ENCODE results near the gene COX18. TPM values are rescaled to one million over a fixed set of nuclear protein-coding genes. Genes with fewer than 3 reads are reported as not detected.

The COX18 gene
- total and polyA plus RNA-seq, 12 donors: 8.3 to 59.5 (median 28.5) TPM

- Histone ChIP-seq H3K27ac (no peak overlapping the region), H3K27me3 (no peaks in the 10 kb centered on the region), H3K4me3 (no peak overlapping the region), H3K36me3 (replicated peaks in 1 of 2) (no peaks in the 10 kb centered on the region), H3K4me1 (replicated peaks in 1 of 2) (no peaks in the 10 kb centered on the region), H3K9me3 (replicated peaks in 1 of 3) (no peaks in the 10 kb centered on the region)
- no peak for TF ChIP-seq POLR2A (IDR thresholded peaks at IDR 0.05)
- TF ChIP-seq, protein P1, sequence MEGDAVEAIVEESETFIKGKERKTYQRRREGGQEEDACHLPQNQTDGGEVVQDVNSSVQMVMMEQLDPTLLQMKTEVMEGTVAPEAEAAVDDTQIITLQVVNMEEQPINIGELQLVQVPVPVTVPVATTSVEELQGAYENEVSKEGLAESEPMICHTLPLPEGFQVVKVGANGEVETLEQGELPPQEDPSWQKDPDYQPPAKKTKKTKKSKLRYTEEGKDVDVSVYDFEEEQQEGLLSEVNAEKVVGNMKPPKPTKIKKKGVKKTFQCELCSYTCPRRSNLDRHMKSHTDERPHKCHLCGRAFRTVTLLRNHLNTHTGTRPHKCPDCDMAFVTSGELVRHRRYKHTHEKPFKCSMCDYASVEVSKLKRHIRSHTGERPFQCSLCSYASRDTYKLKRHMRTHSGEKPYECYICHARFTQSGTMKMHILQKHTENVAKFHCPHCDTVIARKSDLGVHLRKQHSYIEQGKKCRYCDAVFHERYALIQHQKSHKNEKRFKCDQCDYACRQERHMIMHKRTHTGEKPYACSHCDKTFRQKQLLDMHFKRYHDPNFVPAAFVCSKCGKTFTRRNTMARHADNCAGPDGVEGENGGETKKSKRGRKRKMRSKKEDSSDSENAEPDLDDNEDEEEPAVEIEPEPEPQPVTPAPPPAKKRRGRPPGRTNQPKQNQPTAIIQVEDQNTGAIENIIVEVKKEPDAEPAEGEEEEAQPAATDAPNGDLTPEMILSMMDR (IDR thresholded peaks at IDR 0.05): no peak
- no peak for DNase-seq
- intact Hi-C loops (cut with DNase I): no loop called here
- WGBS, 4 donors: 92 to 97% (median 94%) methylated on average over 1 of the region's 1 CpG
Observed at GRCh38 chr4:73007526-73008100, 61.9 kb downstream of the COX18 start.

DNA sequence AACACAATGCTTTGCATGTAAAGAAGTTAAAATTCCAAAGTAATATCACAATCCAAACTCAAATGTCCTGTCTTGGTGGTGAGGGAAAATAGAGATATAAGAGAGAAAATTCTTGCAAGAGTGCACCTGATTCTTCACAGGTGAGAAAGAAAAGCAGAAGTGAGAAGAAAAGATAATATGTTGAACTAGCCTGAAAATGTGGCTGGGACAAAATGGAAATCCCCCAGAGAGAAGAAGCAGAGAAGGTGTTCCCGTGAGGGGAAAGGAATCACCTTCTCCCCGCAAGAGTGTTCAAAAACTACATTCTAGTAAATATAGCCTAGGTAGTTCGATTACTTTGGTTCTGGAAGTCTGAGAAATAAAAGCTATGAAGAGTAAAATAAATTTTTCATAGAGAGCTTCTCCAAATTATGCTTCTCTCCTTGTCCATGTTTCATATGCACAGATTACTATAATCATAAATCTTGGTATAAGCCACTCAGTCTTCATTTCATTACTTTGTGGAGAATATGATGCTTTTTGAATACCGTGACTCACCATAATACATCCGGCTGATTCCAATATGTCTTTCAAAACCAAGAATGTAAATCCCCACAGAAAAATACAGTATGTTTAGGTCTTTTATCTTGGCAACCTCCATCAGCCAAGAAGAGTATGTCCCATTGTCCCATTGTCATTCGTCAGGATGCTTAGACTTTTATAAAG is 63.1 kb downstream of the COX18 start:
- no peak for DNase-seq
- no peaks in the 10 kb centered on the region for H3K4me1 ChIP-seq (replicated peaks in 1 of 2)
- whole genome bisulfite sequencing, 4 donors: 76 to 85% (median 81%) methylated on average over 6 of the region's 6 CpGs
- intact Hi-C loops (cut with DNase I): no loop called here
- H3K4me3 ChIP-seq: no peak overlapping the region
- TF ChIP-seq, protein P1 (IDR thresholded peaks at IDR 0.05): no peak
- no peak for TF ChIP-seq POLR2A (IDR thresholded peaks at IDR 0.05)
- no peaks in the 10 kb centered on the region for H3K36me3 ChIP-seq (replicated peaks in 1 of 2)
- H3K27me3 ChIP-seq: no peaks in the 10 kb centered on the region
- no peak overlapping the region for H3K27ac ChIP-seq
- no peaks in the 10 kb centered on the region for H3K9me3 ChIP-seq (replicated peaks in 1 of 3)

GRCh38 chr4:73005514-73005913 is 64.0 kb downstream of the COX18 start:
- TF ChIP-seq, protein P1 (IDR thresholded peaks at IDR 0.05): no peak
- no peak for TF ChIP-seq POLR2A (IDR thresholded peaks at IDR 0.05)
- Histone ChIP-seq H3K9me3 (replicated peaks in 1 of 3) (no peaks in the 10 kb centered on the region), H3K27ac (no peak overlapping the region), H3K4me3 (no peak overlapping the region), H3K27me3 (no peaks in the 10 kb centered on the region), H3K36me3 (replicated peaks in 1 of 2) (no peaks in the 10 kb centered on the region), H3K4me1 (replicated peaks in 1 of 2) (no peaks in the 10 kb centered on the region)
- intact Hi-C loops (cut with DNase I): no loop called here
- WGBS, 4 donors: 56 to 72% (median 65%) methylated on average over 1 of the region's 1 CpG
- no peak for DNase-seq

Small RNA genes lying within 50 kb of the gene (small RNA-seq; reads per million reads assigned to genes)
- gene RNU6ATAC5P: 0 reads per million in 2 donors

Other genes starting within 250 kb of the COX18 start
- 10 to 100 TPM; 37.7 to 66.3 (median 52.8) TPM for gene ANKRD17, start 189.1 kb upstream of the COX18 start, total RNA-seq
- gene ANKRD17, start 189.1 kb upstream of the COX18 start, polyA plus RNA-seq: 10 to 100 TPM; 13.3 to 52.8 (median 14.5) TPM